Measurements from ENCODE around the gene ACTL6B. TPM values are rescaled to one million over a fixed set of nuclear protein-coding genes. Genes with fewer than 3 reads are reported as not detected.

The ACTL6B gene
- total RNA-seq, 4 donors from 2014 or later = not detected

- intact Hi-C loops (cut with DNase I; ENCODE audit: low total_unique reads) = no loop called here
- no peak overlapping the region for H3K4me3 ChIP-seq (ENCODE audit: low read depth, poor library complexity, severe bottlenecking)
- DNase-seq (ENCODE audit: low spot score in 2 of 2) = no peak
- no peak for TF ChIP-seq CTCF (IDR thresholded peaks at IDR 0.05)
- no peak for TF ChIP-seq POLR2A (IDR thresholded peaks at IDR 0.05)
- 81 to 87% methylated on average over 6 of the region's 6 CpGs for WGBS, 2 donors
Observed at GRCh38 chr7:100614308-100614861, 41.9 kb downstream of the ACTL6B start.

GRCh38 chr7:100613412-100614175, 42.7 kb downstream of the ACTL6B start:
- H3K4me3 ChIP-seq (ENCODE audit: low read depth, poor library complexity, severe bottlenecking) = no peak overlapping the region
- no peak for TF ChIP-seq CTCF (IDR thresholded peaks at IDR 0.05)
- no peak for TF ChIP-seq POLR2A (IDR thresholded peaks at IDR 0.05)
- intact Hi-C loops (cut with DNase I; ENCODE audit: low total_unique reads) = no loop called here
- 89 to 91% methylated on average over 13 of the region's 13 CpGs for WGBS, 2 donors
- DNase-seq (ENCODE audit: low spot score in 2 of 2) = no peak

- 4 to 10% methylated on average over 13 to 24 of the region's 29 CpGs for WGBS, 2 donors
- intact Hi-C loops (cut with DNase I; ENCODE audit: low total_unique reads) = no loop called here
- no peak for DNase-seq (ENCODE audit: low spot score in 2 of 2)
- peak overlapping the region; percentile 47 for H3K4me3 ChIP-seq (ENCODE audit: low read depth, poor library complexity, severe bottlenecking)
- no peak for TF ChIP-seq CTCF (IDR thresholded peaks at IDR 0.05)
- no peak for TF ChIP-seq POLR2A (IDR thresholded peaks at IDR 0.05)
Observed at GRCh38 chr7:100612730-100613390, 43.4 kb downstream of the ACTL6B start.

- no peak for TF ChIP-seq CTCF (IDR thresholded peaks at IDR 0.05)
- TF ChIP-seq POLR2A (IDR thresholded peaks at IDR 0.05) = peak in 1 of 2 donors; percentile 64
- intact Hi-C loops (cut with DNase I; ENCODE audit: low total_unique reads) = no loop called here
- peak; percentile 100 for DNase-seq (ENCODE audit: low spot score in 2 of 2)
- H3K4me3 ChIP-seq (ENCODE audit: low read depth, poor library complexity, severe bottlenecking) = peak within 1 kb of the TSS; percentile 47
- 0% methylated on average over 40 to 53 of the region's 61 CpGs for WGBS, 2 donors
Observed at GRCh38 chr7:100611983-100612729, 44.1 kb downstream of the ACTL6B start, which contains the start of gene MOSPD3. Gene MOSPD3 (plus strand): TSS chr7:100612540. CDS start chr7:100612792, 252 bp downstream.

GRCh38 chr7:100609958-100610357, 46.3 kb downstream of the ACTL6B start:
- WGBS, 2 donors = 93 to 94% methylated on average over 5 of the region's 5 CpGs
- DNase-seq (ENCODE audit: low spot score in 2 of 2) = no peak
- intact Hi-C loops (cut with DNase I; ENCODE audit: low total_unique reads) = no loop called here
- no peak overlapping the region for H3K4me3 ChIP-seq (ENCODE audit: low read depth, poor library complexity, severe bottlenecking)
- TF ChIP-seq CTCF (IDR thresholded peaks at IDR 0.05) (no peak), POLR2A (IDR thresholded peaks at IDR 0.05) (no peak)
